HG02763 (cell line): ENCODE data around the gene NQO1.

Source experiments
- ATAC-seq: cut with Tn5 transposase; IDR thresholded peaks from one replicate; pipeline ENCODE4 v1.9.1; 2021; ENCODE audit warnings: mild to moderate bottlenecking, moderate library complexity; ENCODE audit not compliant: unreplicated experiment

NQO1 gene

DNA sequence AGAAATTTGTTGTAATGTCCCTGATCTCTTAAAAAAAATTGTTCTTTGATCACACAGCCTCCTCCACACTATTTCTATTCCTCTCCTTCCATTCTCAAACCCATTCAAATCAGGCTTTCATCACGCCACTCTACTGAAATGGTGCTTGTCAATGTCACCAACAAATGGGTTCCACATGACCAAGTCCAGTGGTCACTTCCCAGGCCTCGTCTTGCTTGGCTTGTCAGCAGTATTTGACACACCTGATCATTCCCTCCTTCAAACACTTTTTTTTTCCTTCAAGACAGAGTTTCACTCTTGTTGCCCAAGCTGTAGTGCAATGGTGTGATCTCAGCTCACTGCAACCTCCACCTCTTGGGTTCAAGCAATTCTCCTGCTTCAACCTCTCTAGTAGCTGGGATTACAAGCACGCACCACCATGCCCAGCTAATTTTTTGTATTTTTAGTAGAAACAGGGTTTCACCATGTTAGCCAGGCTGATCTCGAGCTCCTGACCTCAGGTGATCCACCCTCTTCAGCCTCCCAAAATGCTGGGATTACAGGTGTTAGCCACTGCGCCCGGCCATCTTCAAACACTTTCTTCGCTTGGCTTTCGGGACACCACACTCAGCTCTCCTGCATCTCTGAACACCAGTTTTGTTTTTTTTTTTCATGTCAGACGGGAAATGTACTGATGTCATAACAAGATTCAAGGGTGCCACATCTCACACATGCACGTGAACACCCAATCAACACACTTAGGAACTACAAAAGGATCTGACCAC is 18.3 kb downstream of the NQO1 start:
- ATAC-seq: no peak

DNA sequence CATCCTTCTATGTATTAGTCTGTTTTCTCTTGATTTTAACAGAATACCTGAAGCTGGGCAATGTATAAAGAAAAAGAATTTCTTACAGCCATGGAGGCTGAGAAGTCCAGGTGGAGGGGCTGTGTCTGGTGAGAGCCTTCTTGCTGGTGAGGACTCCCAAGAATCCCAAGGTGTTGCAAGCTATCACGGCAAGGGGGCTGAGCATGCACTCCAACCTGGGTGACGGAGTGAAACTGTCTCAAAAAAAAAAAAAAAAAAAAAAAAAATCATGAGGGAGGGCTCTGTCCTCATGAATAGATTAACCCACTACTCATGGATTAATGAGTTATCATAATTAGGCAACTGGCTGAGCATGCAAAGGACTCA is 19.4 kb downstream of the NQO1 start:
- ATAC-seq: no peak

DNA sequence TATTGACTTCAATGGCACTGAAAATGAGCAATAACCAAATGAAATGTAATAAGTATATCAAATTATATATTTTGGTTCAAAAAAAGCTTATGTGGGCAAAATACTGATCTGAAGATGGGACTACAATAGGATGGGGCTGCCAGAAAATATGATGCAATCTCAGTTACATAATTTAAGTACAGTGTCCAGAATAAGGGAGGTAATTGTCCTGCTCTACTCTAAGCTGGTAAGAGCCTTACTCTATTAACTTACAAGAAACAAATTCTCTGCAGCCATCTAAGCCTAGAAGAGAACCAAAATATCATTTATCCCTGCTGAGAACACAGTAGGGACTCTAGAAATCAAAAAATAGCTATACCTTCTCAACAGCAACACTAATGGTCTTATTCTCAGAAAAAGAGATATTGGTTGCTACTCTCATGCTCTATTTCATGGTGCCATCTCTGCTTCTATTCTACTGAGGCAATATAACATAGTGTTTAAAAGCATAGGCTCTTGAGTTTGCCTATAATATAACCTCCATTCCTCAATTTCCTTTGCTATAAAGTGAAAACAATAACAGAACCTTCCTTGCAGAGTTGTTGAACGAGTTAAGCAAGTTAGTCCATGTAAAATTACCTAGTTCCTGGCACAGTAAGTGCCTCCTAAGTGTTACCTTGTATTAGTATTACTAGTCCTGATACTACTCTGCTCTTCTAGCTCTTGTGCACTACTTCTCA is 19.9 kb downstream of the NQO1 start:
- no peak for ATAC-seq

DNA sequence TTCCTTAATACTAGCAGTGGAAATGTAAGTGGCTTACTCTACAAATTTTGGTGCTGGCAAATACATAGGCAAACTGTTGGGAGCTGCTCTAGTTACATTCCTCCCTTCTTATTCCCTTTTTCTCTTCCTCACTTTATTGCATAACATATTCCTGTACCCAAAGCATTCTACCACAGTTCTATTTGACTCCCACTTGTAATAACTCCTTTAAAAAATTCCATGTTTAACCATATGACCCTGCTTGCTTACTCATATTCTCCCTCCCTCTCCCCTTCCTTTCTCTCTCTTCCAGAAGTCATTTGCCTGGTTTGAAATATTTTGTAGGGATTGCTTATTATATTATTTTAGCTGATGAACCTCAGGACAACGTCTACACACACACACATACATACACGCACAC is 22.7 kb downstream of the NQO1 start:
- no peak for ATAC-seq

DNA sequence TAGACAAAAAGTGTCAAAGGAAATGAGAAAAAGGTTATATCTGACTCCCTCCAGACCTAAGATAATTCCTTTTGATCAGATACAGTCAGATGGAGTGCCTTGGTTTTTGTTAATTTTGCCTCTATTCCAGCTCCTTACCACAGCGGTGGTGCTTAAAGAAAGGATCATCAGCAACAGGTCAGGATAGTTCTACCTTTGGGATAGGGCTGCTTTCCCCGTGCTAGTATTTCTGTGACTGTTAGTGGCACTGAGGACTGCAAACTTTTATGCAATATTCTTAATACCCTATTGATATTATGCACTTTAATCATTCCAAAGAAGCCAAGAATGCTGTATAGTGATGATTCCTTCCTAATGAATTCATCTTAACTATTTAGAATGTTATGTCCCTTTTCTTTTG is 24.5 kb downstream of the NQO1 start:
- no peak for ATAC-seq

DNA sequence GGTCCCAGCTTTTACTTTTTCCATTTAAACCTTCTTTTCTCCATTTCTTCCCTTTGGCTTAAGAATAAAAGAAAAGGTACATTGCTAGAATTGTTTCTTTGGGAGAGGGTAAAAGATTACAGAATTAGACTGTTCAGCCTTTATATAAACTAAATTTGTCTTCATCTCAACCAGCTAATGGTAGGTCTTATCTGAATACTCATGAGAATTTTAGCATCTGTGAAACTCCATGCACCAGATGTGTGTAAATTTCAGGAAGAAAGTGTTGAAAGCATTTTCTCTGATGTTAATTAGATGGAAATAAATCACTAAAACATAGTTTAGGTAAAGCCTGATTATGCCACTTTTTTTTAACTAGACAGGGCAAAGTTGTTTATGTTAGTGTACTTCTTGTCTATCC is 24.9 kb downstream of the NQO1 start:
- ATAC-seq: no peak

DNA sequence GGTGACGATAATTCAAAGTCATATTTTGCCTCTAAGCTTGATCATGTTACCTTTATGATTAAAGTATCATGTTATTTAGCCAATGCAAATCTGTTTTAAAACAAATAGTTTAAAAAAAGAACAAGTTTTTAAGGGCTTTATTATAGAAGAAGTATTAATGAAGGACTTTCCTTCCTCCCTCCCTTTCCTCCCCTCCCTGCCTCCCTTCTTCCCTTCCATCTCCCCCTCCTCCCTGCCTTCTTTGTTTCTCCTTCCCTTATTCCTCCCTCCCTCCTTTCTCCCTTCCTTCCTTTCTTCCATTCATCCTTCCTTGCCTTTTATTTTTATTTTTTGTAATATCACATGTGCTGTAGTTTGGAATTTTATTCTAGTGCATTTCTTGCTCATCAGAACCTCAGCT is 26.4 kb downstream of the NQO1 start:
- no peak for ATAC-seq

DNA sequence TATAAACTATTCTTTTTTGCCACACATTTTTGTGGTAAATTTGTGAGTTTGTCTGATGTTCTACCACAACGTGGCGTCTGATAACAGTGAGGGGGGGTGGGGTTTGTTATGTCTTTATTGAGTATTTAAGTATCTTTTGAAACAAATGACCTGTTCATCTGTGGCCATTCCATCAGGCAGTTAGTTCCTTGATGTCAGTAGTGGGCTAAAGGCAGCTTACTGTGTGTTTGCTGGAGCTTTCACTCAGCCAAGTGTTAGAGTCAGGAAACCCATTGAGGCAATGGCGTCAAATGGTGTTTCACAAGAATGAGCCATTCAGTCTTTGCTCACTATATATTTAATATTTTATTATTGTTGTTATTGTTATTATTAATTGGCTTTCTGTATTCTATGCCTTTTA is 28.0 kb downstream of the NQO1 start:
- ATAC-seq: no peak

GRCh38 chr16:69693916-69694315 is 32.4 kb downstream of the NQO1 start:
- ATAC-seq: no peak

DNA sequence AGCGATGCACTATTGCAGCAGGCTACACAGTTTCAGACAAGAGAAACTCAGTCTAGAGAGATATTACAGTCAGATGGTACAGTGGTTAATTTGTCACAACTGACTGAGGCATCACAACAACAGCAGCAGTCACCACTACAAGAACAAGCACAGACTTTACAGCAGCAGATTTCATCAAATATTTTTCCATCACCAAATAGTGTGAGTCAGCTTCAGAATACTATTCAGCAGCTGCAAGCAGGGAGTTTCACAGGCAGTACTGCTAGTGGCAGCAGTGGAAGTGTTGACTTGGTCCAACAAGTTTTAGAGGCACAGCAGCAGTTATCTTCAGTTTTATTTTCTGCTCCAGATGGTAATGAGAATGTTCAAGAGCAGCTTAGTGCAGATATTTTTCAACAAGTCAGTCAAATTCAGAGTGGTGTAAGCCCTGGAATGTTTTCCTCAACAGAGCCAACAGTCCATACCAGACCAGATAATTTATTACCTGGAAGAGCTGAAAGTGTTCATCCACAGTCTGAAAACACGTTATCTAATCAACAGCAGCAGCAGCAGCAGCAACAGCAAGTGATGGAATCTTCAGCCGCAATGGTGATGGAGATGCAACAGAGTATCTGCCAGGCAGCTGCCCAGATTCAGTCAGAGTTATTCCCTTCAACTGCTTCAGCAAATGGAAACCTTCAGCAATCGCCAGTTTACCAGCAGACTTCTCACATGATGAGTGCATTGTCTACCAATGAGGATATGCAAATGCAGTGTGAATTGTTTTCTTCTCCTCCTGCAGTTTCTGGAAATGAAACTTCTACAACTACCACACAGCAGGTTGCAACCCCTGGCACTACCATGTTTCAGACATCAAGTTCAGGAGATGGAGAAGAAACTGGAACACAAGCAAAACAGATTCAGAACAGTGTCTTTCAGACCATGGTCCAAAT is 34.1 kb downstream of the NQO1 start:
- no peak for ATAC-seq

- no peak for ATAC-seq
Observed at GRCh38 chr16:69688589-69688988, 37.8 kb downstream of the NQO1 start.

DNA sequence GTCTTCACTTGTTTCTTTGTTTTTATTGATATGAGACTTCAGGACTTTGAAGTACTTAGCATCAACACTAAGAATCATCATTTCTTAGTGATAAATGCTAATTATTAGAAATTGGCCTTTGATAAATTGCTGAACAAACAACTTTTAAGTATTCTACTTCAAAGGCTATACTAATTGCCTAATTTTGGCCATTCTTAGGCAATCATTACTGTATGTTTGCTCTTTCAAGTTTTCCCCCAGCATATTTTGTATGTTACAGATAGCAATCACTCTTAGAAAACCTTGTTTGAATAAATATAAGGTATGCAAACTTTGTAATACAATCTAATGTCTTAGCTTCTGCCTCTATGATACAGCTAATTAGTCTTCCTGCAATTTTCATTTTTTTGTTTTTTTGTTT is 46.0 kb downstream of the NQO1 start:
- ATAC-seq: no peak

- ATAC-seq: no peak
Observed at GRCh38 chr16:69672998-69673713, 53.2 kb downstream of the NQO1 start.

- no peak for ATAC-seq
Observed at GRCh38 chr16:69672315-69672997, 53.9 kb downstream of the NQO1 start.

- ATAC-seq: no peak
Observed at GRCh38 chr16:69669577-69669976, 56.8 kb downstream of the NQO1 start.

DNA sequence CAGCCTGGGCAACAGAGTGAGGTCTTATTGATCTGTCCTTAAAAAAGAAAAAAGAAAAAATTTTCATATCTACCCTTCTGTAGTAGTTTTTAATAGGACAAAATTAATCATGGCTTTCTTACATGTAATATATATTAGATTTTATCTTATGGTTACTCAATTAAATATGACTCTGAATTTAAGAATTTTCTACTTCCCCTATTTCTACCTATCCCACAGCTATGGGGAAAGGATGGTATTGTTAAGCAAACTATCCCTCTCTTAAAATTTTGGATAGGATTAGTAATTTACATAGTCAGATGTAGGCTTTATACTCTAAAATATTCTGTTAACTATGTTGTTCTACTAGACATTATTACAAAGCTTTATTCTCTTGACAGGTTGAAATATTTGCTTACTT is 62.5 kb downstream of the NQO1 start:
- no peak for ATAC-seq

GRCh38 chr16:69662901-69663300 is 63.5 kb downstream of the NQO1 start:
- ATAC-seq: no peak

GRCh38 chr16:69660166-69660565 is 66.2 kb downstream of the NQO1 start:
- ATAC-seq: no peak
